Activated CD8-positive, alpha-beta memory T cell treated with anti-CD3 and anti-CD28 coated beads, Interleukin-2, amount 50 U/mL, for 24 hours (primary cell): ENCODE results near the gene EFS.
A peak's percentile ranks its signal among the peaks of the same experiment; 100 is the strongest.

Experiments
- DNase-seq: peaks from one replicate; pipeline ENCODE4 v3.0.0-alpha.2; 2020; ENCODE audit errors: extremely low read depth

Gene EFS

GRCh38 chr14:23379366-23380196 is 14.6 kb upstream of the EFS start:
- peak; percentile 13 for DNase-seq

- DNase-seq: no peak
These were observed 13.7 kb upstream of the EFS start for GRCh38 chr14:23378612-23379220.

GRCh38 chr14:23377573-23378563 is 12.9 kb upstream of the EFS start:
- no peak for DNase-seq

GRCh38 chr14:23377198-23377550 is 12.2 kb upstream of the EFS start:
- DNase-seq: no peak

GRCh38 chr14:23376482-23377197 is 11.7 kb upstream of the EFS start, which contains the start of gene CMTM5:
Gene CMTM5 (plus strand): TSS chr14:23377046. CDS start chr14:23377252, 206 bp downstream.
- DNase-seq: no peak

- no peak for DNase-seq
These were observed 10.7 kb upstream of the EFS start for GRCh38 chr14:23375527-23376251.

GRCh38 chr14:23373041-23373440 is 8.1 kb upstream of the EFS start:
- DNase-seq: no peak

GRCh38 chr14:23372509-23372908 is 7.5 kb upstream of the EFS start, which contains the start of gene IL25:
Gene IL25 (plus strand): TSS chr14:23372809.
- no peak for DNase-seq

GRCh38 chr14:23371865-23372264 is 6.9 kb upstream of the EFS start:
- no peak for DNase-seq

GRCh38 chr14:23370221-23370620 is 5.2 kb upstream of the EFS start:
- no peak for DNase-seq

GRCh38 chr14:23366426-23366921 is 1.5 kb upstream of the EFS start:
- no peak for DNase-seq

- DNase-seq: no peak
These were observed 907 bp upstream of the EFS start for GRCh38 chr14:23365732-23366425.

- DNase-seq: no peak
These were observed 572 bp downstream of the EFS start for GRCh38 chr14:23364164-23365035.

GRCh38 chr14:23362200-23362599 is 2.8 kb downstream of the EFS start:
- no peak for DNase-seq

- DNase-seq: no peak
These were observed 3.2 kb downstream of the EFS start for GRCh38 chr14:23361763-23362162.

GRCh38 chr14:23361320-23361719 is 3.7 kb downstream of the EFS start:
- DNase-seq: no peak

- no peak for DNase-seq
These were observed 4.5 kb downstream of the EFS start for GRCh38 chr14:23360496-23360895.

GRCh38 chr14:23359722-23360447 is 5.1 kb downstream of the EFS start:
- no peak for DNase-seq
